HG02610 (cell line): ENCODE results near the gene DUOX1.

Experiments used
- ATAC-seq: cut with Tn5 transposase; IDR thresholded peaks from one replicate; pipeline ENCODE4 v1.9.1; 2021; ENCODE audit warnings: mild to moderate bottlenecking, moderate library complexity; ENCODE audit not compliant: unreplicated experiment

DUOX1 gene

GRCh38 chr15:45185903-45186770 is 56.3 kb downstream of the DUOX1 start:
- ATAC-seq, result no peak

GRCh38 chr15:45186771-45187577 is 57.2 kb downstream of the DUOX1 start:
- ATAC-seq, result no peak

DNA sequence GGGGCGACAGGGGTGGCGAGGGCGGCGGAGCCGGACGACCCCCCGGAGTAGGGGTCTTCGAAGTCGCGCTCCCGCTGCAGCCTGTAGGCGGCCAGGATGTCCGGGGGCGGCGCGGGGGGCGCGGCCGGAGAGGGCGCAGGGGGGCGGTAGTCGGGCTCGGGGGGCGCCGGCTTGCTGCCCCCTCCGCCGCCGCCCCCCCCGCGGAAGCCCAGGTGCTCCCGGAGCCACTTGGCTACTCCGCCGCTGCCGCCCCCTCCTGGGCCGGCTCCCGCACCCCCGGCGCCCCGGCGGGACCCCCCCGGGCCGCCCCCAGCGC is 57.7 kb downstream of the DUOX1 start:
- no peak for ATAC-seq

DNA sequence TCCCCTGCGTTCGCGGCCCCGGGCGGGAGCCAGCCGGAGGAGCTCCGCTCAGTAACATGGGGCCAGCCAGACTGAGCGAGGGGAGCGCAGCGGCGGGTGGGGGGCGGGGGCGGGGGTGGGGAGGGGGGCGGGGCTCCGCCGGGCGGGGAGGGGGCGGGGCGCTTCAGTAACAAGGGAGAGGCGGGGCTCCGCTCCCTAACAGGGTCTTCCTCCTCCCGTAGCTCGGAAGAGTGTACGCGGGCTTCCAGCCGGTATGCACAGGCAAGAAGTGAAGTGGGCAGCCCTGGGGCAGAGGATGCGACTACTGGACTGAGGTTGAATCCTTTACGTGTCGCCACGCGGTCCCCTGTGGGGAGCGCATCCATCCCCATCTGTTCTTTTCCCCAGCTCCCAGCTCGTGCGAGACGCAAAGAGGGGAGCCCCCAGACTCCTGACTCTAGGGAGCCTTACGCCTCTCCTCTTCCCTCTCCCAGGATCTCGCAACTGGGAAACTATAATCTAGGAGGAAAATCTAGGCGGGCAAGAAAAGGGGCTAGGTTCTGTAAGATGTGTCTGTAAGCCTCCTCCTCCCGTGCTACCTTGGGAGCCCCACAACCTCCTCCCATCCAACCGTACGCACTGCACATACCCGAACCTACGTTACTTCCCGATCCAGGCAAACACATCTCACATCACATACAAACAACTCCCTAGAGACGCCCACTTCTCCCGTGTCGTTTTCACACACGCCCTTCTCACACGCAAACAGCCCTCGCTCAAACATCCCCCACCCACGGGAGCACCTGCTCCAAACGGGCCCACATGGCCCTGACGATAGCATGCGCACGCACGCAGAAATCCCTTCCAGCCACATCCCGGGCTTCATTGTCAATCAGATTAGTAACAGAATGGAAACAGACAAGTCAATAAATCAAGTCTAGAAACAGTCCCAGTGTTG is 58.4 kb downstream of the DUOX1 start, which contains the start of gene SHF:
Gene SHF (minus strand): TSS at position 73 of the 937 bp plus-strand sequence. CDS start 15 bp downstream, at position 58.
- peak; percentile 37 for ATAC-seq

- ATAC-seq, result no peak
These were observed 67.7 kb downstream of the DUOX1 start for GRCh38 chr15:45197512-45197911.

GRCh38 chr15:45198337-45199135 is 68.7 kb downstream of the DUOX1 start:
- peak; percentile 64 for ATAC-seq

DNA sequence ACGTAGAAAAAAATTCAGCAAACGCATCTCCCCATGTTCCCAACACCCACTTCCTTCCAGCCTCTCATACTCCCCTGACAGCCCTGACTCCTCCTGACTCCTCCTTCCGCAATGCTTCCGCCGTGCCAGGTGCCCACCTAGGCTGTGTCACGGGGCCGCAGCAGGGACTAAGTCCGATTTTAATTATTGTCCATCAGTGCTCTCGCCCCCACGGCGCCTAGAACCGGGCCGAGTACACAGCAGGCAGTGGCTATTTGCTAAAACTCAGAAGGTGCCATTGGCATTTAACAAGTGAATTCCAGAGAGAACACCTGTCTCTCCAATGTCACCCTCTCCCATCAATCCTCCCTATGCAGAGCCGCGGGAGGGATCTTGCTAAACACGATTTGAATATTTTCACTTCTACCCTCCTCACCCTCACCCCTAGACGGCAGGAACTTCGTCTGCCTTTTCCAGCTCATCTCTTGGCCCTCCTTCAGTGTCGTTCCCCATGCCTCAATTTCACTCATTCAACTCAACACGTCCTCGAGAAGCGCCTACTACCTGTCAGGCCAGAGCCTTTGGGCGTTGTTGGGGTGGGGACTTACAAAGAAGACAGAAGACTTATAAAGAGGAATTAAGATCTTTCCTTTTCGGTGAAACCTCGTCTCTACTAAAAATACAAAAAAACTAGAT is 69.5 kb downstream of the DUOX1 start:
- ATAC-seq, result peak; percentile 8

- ATAC-seq, result peak; percentile 45
These were observed 70.4 kb downstream of the DUOX1 start for GRCh38 chr15:45200001-45200798.

DNA sequence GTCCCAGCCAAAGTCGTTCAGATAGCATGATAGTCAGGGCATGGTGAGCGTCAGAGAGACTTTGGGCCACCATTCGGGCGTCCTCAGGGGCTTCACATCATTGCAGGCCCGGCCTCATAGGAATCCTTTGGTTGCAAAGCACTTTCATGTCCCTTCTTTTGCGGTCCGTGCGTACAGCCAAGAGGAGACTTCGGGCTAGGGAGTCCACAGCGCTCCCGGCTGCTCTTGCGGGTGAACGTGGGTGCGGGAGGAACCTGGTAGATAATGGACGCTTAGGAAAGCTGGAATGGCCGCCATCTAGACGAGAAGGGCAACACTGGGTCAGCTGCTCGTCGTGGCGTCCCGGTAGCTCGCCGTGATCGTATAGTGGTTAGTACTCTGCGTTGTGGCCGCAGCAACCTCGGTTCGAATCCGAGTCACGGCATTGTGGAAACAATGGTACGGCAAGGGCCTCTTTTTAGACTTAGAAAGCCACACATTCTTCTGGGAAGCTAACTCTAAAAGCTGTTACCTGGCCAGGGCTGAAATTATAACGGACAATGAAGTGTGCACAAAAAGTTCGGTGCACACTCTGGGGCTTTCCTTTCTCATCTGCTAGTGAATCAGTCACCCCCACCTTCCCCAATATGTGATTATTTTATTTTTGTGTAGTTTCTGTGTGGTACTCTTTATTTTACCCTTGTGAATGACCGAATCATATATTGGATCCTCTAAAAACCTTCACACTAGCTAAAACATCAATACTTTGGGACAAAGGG is 71.2 kb downstream of the DUOX1 start:
- peak; percentile 11 for ATAC-seq

DNA sequence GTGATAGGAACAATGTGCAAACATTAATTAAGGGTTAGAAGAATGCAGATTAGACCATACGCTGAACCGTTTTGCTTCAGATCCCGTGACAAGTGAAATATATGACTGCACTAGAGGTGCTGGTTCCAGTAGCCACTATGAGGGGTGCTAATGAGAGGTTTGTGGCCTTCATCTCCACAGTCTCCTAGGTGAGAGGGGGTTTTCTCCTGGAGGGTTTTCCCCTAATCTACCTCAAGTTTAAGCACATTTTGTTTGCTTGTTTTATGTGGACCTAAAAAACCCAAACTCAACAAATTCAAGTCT is 71.7 kb downstream of the DUOX1 start:
- no peak for ATAC-seq

GRCh38 chr15:45201869-45202268 is 72.1 kb downstream of the DUOX1 start:
- ATAC-seq, result no peak

DNA sequence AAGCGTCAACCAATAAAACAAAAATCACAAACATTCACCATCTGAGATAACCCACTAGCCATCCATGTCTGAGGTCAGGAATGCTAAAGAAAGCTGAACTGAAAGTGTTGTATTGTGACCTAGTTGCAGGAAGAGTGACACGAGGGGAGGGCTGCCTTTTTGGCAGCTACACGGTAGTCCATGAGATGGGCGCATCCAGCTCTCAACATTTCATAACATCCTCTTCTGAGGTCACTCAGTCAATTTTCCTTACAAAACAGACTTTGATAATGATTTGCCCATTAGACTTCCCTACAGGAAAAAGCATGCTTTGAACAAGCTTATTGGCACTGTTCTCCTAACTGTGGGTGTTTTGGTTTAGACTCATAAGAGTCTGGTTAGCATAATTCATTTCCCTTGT is 73.4 kb downstream of the DUOX1 start:
- no peak for ATAC-seq

- peak; percentile 28 for ATAC-seq
These were observed 75.4 kb downstream of the DUOX1 start for GRCh38 chr15:45205192-45205591.

GRCh38 chr15:45212493-45212892 is 82.7 kb downstream of the DUOX1 start:
- no peak for ATAC-seq
